ENCODE results near the gene ZNRF3.

Gene ZNRF3

DNA sequence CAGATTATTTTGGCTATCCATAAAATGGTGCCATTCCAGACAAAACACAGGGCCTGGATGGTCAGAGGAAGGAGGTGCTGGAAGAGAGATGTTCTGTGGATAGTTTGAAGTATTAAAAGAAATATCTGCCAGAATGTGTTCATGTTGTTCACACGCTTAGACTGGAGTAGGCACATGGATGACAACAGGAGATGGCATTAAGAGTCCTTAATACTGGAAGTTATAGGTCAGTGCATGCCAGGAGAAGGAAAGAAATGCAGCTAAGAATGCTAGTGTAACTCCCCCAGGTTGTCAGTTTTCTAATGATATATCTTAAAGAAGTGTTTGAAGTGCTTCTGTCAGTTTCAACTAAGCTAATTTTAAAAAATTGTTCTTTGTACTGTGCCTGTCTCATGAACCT, 209.7 kb downstream of the ZNRF3 start:
- DNase-seq (ENCODE audit: insufficient read length, low spot score), result no peak
- TF ChIP-seq POLR2A (IDR thresholded peaks at IDR 0.05; ENCODE audit: low read depth, low read length) (no peak), TAF1 (IDR thresholded peaks at IDR 0.05; ENCODE audit: low read depth, low read length) (no peak), POLR2AphosphoS5 (IDR thresholded peaks at IDR 0.05; ENCODE audit: low read depth, low read length) (no peak), POU2F2 (IDR thresholded peaks at IDR 0.05; ENCODE audit: low read depth, low read length) (no peak), PAX5 (IDR thresholded peaks at IDR 0.05; ENCODE audit: insufficient read depth, low read length, severe bottlenecking) (no peak), SPI1 (IDR thresholded peaks at IDR 0.05; ENCODE audit: low read depth, low read length) (no peak)
- no peak for FAIRE-seq

DNA sequence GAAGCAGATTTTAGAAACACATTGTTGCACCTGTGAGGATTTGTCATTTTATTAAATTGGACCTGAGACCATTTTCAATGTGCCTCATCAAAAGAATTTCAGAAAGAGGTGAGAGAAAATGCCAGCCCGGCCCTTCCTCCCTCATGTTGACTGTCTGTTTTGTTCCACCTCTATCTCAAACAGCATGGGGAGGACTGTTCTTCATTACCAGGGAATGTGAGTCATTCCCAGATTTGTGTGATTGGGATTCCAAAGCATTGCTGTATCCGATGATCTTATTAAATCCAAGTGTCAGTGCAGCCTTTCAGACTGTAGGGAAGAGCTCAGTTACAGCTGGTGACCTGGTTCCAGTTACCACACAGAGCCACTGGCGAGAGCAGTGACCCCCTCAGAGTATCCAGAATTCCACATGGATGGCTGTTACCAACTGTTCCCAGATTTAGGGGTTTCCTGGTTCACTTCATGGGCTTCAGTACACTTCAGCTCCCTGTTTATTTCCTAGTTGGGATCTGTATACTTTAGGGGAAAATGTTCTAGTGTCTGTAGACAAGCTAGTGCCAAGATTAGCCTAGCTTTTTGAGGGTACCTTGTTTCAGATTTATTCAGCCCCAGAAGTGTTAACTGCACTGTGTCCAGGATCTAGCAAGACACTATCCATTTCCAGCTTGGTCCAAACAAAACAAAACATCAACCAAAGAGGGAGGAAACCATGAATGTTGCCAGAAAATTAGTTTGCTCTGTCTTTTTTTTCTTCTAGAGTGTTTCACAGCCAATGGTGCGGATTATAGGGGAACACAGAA, 210.3 kb downstream of the ZNRF3 start:
- DNase-seq (ENCODE audit: insufficient read length, low spot score), result no peak
- no peak for FAIRE-seq
- TF ChIP-seq POLR2A (IDR thresholded peaks at IDR 0.05; ENCODE audit: low read depth, low read length) (no peak), TAF1 (IDR thresholded peaks at IDR 0.05; ENCODE audit: low read depth, low read length) (no peak), POU2F2 (IDR thresholded peaks at IDR 0.05; ENCODE audit: low read depth, low read length) (no peak), POLR2AphosphoS5 (IDR thresholded peaks at IDR 0.05; ENCODE audit: low read depth, low read length) (no peak), SPI1 (IDR thresholded peaks at IDR 0.05; ENCODE audit: low read depth, low read length) (no peak), PAX5 (IDR thresholded peaks at IDR 0.05; ENCODE audit: insufficient read depth, low read length, severe bottlenecking) (no peak)

GRCh38 chr22:29095459-29095858, 212.1 kb downstream of the ZNRF3 start:
- TF ChIP-seq POU2F2 (IDR thresholded peaks at IDR 0.05; ENCODE audit: low read depth, low read length) (no peak), PAX5 (IDR thresholded peaks at IDR 0.05; ENCODE audit: insufficient read depth, low read length, severe bottlenecking) (no peak), POLR2A (IDR thresholded peaks at IDR 0.05; ENCODE audit: low read depth, low read length) (no peak), SPI1 (IDR thresholded peaks at IDR 0.05; ENCODE audit: low read depth, low read length) (no peak), POLR2AphosphoS5 (IDR thresholded peaks at IDR 0.05; ENCODE audit: low read depth, low read length) (no peak), TAF1 (IDR thresholded peaks at IDR 0.05; ENCODE audit: low read depth, low read length) (no peak)
- FAIRE-seq (no peak), DNase-seq (ENCODE audit: insufficient read length, low spot score) (no peak)

- DNase-seq (ENCODE audit: insufficient read length, low spot score) (no peak), FAIRE-seq (no peak)
- no peak for TF ChIP-seq PAX5 (IDR thresholded peaks at IDR 0.05; ENCODE audit: insufficient read depth, low read length, severe bottlenecking)
- no peak for TF ChIP-seq POLR2A (IDR thresholded peaks at IDR 0.05; ENCODE audit: low read depth, low read length)
- no peak for TF ChIP-seq POLR2AphosphoS5 (IDR thresholded peaks at IDR 0.05; ENCODE audit: low read depth, low read length)
- TF ChIP-seq SPI1 (IDR thresholded peaks at IDR 0.05; ENCODE audit: low read depth, low read length), result no peak
- no peak for TF ChIP-seq TAF1 (IDR thresholded peaks at IDR 0.05; ENCODE audit: low read depth, low read length)
- TF ChIP-seq POU2F2 (IDR thresholded peaks at IDR 0.05; ENCODE audit: low read depth, low read length), result no peak
Observed at GRCh38 chr22:29096736-29097669, 213.6 kb downstream of the ZNRF3 start.

DNA sequence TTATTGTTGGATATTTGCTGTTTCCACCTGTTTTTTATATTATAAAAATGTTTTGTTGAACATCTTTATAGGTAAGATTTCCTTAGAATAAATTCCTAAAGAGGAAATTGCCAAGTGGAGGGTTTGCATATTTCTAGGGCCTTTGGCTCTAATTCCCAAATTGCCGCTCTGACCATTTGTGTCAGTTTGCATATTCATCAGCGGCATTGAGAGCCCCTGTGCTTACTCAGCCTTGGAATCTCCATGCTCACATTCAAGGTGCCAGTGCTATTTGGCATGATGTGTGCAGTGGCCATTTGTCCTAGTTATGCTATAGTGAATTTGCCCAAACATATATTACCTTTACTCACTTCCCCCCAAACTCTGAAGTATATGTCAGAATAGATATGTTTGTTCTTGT, 214.9 kb downstream of the ZNRF3 start:
- DNase-seq (ENCODE audit: insufficient read length, low spot score), result no peak
- FAIRE-seq, result no peak
- no peak for TF ChIP-seq PAX5 (IDR thresholded peaks at IDR 0.05; ENCODE audit: insufficient read depth, low read length, severe bottlenecking)
- TF ChIP-seq TAF1 (IDR thresholded peaks at IDR 0.05; ENCODE audit: low read depth, low read length), result no peak
- TF ChIP-seq SPI1 (IDR thresholded peaks at IDR 0.05; ENCODE audit: low read depth, low read length), result no peak
- TF ChIP-seq POLR2A (IDR thresholded peaks at IDR 0.05; ENCODE audit: low read depth, low read length), result no peak
- TF ChIP-seq POU2F2 (IDR thresholded peaks at IDR 0.05; ENCODE audit: low read depth, low read length), result no peak
- TF ChIP-seq POLR2AphosphoS5 (IDR thresholded peaks at IDR 0.05; ENCODE audit: low read depth, low read length), result no peak

DNA sequence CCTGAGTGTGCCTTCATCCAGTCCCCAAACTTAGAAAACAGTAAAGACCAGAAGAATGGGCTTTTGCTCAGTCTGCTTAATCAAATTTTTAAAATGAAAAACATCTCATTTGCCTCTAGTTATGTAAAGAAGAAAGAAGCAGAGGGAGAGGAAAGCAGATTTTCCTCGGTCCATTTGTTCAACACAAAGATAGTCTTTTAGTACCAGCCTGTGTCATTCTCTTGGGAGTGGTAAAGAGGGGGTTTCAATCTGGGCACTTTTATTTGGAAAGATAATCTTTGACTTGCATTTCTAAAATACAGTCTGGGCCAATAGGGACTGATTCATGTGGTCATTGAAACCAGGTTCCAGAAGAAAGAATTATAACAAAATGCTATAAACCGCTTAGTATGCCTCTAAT, 218.9 kb downstream of the ZNRF3 start:
- DNase-seq (ENCODE audit: insufficient read length, low spot score), result no peak
- no peak for TF ChIP-seq POLR2AphosphoS5 (IDR thresholded peaks at IDR 0.05; ENCODE audit: low read depth, low read length)
- TF ChIP-seq POU2F2 (IDR thresholded peaks at IDR 0.05; ENCODE audit: low read depth, low read length), result no peak
- TF ChIP-seq POLR2A (IDR thresholded peaks at IDR 0.05; ENCODE audit: low read depth, low read length), result no peak
- FAIRE-seq, result no peak

DNA sequence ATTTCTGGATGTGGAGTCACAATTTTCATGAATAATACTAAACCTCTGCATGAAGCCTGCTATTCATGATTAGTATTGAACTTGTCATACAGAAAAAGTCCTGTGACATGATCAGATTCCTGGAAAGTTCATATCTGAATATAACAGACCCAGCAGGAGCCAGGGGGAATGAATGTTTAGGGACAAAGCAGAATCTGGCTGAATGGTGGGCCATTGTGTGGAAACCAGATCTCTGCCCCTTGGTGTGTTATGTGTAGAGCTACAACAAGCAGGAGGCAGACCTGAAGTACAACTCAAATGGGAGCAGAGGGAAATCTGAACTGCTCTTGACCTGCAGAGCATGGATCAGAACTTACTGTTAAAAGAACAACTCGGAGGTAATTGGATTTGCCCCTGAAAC, 219.7 kb downstream of the ZNRF3 start:
- DNase-seq (ENCODE audit: insufficient read length, low spot score) (no peak), FAIRE-seq (no peak)
- TF ChIP-seq POLR2AphosphoS5 (IDR thresholded peaks at IDR 0.05; ENCODE audit: low read depth, low read length) (no peak), PAX5 (IDR thresholded peaks at IDR 0.05; ENCODE audit: insufficient read depth, low read length, severe bottlenecking) (no peak), POLR2A (IDR thresholded peaks at IDR 0.05; ENCODE audit: low read depth, low read length) (no peak), SPI1 (IDR thresholded peaks at IDR 0.05; ENCODE audit: low read depth, low read length) (no peak), TAF1 (IDR thresholded peaks at IDR 0.05; ENCODE audit: low read depth, low read length) (no peak), POU2F2 (IDR thresholded peaks at IDR 0.05; ENCODE audit: low read depth, low read length) (no peak)

DNA sequence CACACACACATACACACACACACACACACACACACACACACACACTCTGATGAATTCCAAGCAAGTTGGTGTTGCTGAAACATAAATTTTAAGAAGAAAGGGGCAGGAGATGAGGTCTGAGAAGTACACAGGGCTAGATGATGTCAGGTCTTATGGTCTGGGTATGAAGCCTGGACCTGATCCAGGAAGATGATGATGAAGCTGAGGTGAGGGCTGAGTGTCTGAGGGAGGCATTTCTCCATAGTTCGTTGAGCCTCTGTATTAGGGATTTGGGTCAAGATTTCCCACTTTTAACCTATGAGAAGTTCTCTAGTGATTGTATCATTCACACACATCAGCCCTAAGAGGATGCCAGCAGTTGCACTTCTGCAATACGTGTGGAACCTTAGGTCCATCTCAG, 222.1 kb downstream of the ZNRF3 start:
- FAIRE-seq (no peak), DNase-seq (ENCODE audit: insufficient read length, low spot score) (no peak)

GRCh38 chr22:29106839-29107238, 223.5 kb downstream of the ZNRF3 start:
- FAIRE-seq (no peak), DNase-seq (ENCODE audit: insufficient read length, low spot score) (no peak)
- TF ChIP-seq POLR2A (IDR thresholded peaks at IDR 0.05; ENCODE audit: low read depth, low read length) (no peak), PAX5 (IDR thresholded peaks at IDR 0.05; ENCODE audit: insufficient read depth, low read length, severe bottlenecking) (no peak), SPI1 (IDR thresholded peaks at IDR 0.05; ENCODE audit: low read depth, low read length) (no peak), TAF1 (IDR thresholded peaks at IDR 0.05; ENCODE audit: low read depth, low read length) (no peak), POU2F2 (IDR thresholded peaks at IDR 0.05; ENCODE audit: low read depth, low read length) (no peak), POLR2AphosphoS5 (IDR thresholded peaks at IDR 0.05; ENCODE audit: low read depth, low read length) (no peak)

More for the DNA sequence above, 222.1 kb downstream of the ZNRF3 start:
- TF ChIP-seq SPI1 (IDR thresholded peaks at IDR 0.05; ENCODE audit: low read depth, low read length), result 0 out of 2 replicates have a peak, but pooled peaks have one; percentile 12
- TF ChIP-seq TAF1 (IDR thresholded peaks at IDR 0.05; ENCODE audit: low read depth, low read length), result no peak
- no peak for TF ChIP-seq PAX5 (IDR thresholded peaks at IDR 0.05; ENCODE audit: insufficient read depth, low read length, severe bottlenecking)
- no peak for TF ChIP-seq POLR2A (IDR thresholded peaks at IDR 0.05; ENCODE audit: low read depth, low read length)
